ENCODE measurements around the gene SAPCD2. TPM values are rescaled to one million over a fixed set of nuclear protein-coding genes. Genes with fewer than 3 reads are reported as not detected.

SAPCD2 gene
- total and polyA plus RNA-seq, 9 donors = 0.10 to 0.62 (median 0.31) TPM; not detected in 2

- no peak for DNase-seq
- H3K27me3 ChIP-seq = no peaks in the 10 kb centered on the region
- H3K27ac ChIP-seq = no peak overlapping the region
- no peaks in the 10 kb centered on the region for H3K36me3 ChIP-seq
- no peak overlapping the region for H3K4me3 ChIP-seq
- intact Hi-C loops (cut with DNase I) = no loop called here
- WGBS, 3 donors = 92 to 94% (median 92%) methylated on average over 27 to 31 of the region's 31 CpGs
- no peaks in the 10 kb centered on the region for H3K4me1 ChIP-seq (ENCODE audit: insufficient read depth)
- H3K9me3 ChIP-seq = no peaks in the 10 kb centered on the region
- TF ChIP-seq POLR2A (IDR thresholded peaks at IDR 0.05) = no peak
- TF ChIP-seq EP300 (IDR thresholded peaks at IDR 0.05) = no peak
- TF ChIP-seq CTCF (IDR thresholded peaks at IDR 0.05) = no peak
Observed at GRCh38 chr9:137105814-137106661, 35.7 kb upstream of the SAPCD2 start.

- TF ChIP-seq POLR2A (IDR thresholded peaks at IDR 0.05) (no peak), CTCF (IDR thresholded peaks at IDR 0.05) (no peak), EP300 (IDR thresholded peaks at IDR 0.05) (no peak)
- no peak overlapping the region for H3K27ac ChIP-seq
- H3K27me3 ChIP-seq = no peaks in the 10 kb centered on the region
- WGBS, 3 donors = 91 to 94% (median 94%) methylated on average over 37 of the region's 37 CpGs
- DNase-seq = no peak
- intact Hi-C loops (cut with DNase I) = no loop called here
- no peak overlapping the region for H3K4me3 ChIP-seq
- no peaks in the 10 kb centered on the region for H3K36me3 ChIP-seq
- H3K9me3 ChIP-seq = no peaks in the 10 kb centered on the region
- H3K4me1 ChIP-seq (ENCODE audit: insufficient read depth) = no peaks in the 10 kb centered on the region
Observed at GRCh38 chr9:137103206-137103999, 33.0 kb upstream of the SAPCD2 start.

- TF ChIP-seq CTCF (IDR thresholded peaks at IDR 0.05) (no peak), EP300 (IDR thresholded peaks at IDR 0.05) (no peak), POLR2A (IDR thresholded peaks at IDR 0.05) (no peak)
- WGBS, 3 donors = 86 to 92% (median 91%) methylated on average over 14 of the region's 14 CpGs
- Histone ChIP-seq H3K36me3 (no peaks in the 10 kb centered on the region), H3K4me3 (no peak overlapping the region), H3K9me3 (no peaks in the 10 kb centered on the region), H3K27me3 (no peaks in the 10 kb centered on the region), H3K4me1 (ENCODE audit: insufficient read depth) (no peaks in the 10 kb centered on the region), H3K27ac (no peak overlapping the region)
- intact Hi-C loops (cut with DNase I) = no loop called here
- DNase-seq = no peak
Observed at GRCh38 chr9:137099231-137099630, 28.9 kb upstream of the SAPCD2 start.

- Histone ChIP-seq H3K36me3 (no peaks in the 10 kb centered on the region), H3K4me1 (ENCODE audit: insufficient read depth) (no peaks in the 10 kb centered on the region), H3K27me3 (no peaks in the 10 kb centered on the region), H3K27ac (no peak overlapping the region), H3K4me3 (no peak overlapping the region), H3K9me3 (no peaks in the 10 kb centered on the region)
- DNase-seq = no peak
- WGBS, 3 donors = 81 to 89% (median 81%) methylated on average over 17 to 20 of the region's 20 CpGs
- intact Hi-C loops (cut with DNase I) = no loop called here
- no peak for TF ChIP-seq CTCF (IDR thresholded peaks at IDR 0.05)
- TF ChIP-seq POLR2A (IDR thresholded peaks at IDR 0.05) = no peak
- no peak for TF ChIP-seq EP300 (IDR thresholded peaks at IDR 0.05)
Observed at GRCh38 chr9:137097761-137098462, 27.6 kb upstream of the SAPCD2 start.

Data from ovary (tissue), 9 donors.